Activated CD4-positive, alpha-beta memory T cell treated with anti-CD3 and anti-CD28 coated beads, Interleukin-2, amount 10 ng/mL, durations not matched to agents 7 days and 5 days (primary cell): ENCODE measurements around the gene SLC27A4. TPM values are rescaled to one million over a fixed set of nuclear protein-coding genes. Genes with fewer than 3 reads are reported as not detected.
A peak's percentile ranks its signal among the peaks of the same experiment; 100 is the strongest.

ENCODE experiments used
- CTCF ChIA-PET: fragments of 350-600 bp; sonication (Branson Sonifier 250); formaldehyde crosslinking; loops from one replicate; lab custom pipeline; 2021; ENCODE audit warnings: antibody characterized with exemption, inconsistent platforms; lab: Charles Lee
- POLR2A ChIA-PET: fragments of 350-600 bp; sonication (Branson Sonifier 250); formaldehyde crosslinking; loops from one replicate; lab custom pipeline; 2021; ENCODE audit warnings: antibody characterized with exemption; lab: Charles Lee
- DNase-seq: peaks from one replicate; pipeline ENCODE4 v3.0.0-alpha.2; 2020
- H3K27ac Mint-ChIP-seq: one replicate; pipeline ENCODE4 v1.8.0; 2021; ENCODE audit warnings: mild to moderate bottlenecking, mixed read lengths
- H3K27me3 Mint-ChIP-seq: one replicate; pipeline ENCODE4 v1.8.0; 2021; ENCODE audit warnings: mixed read lengths
- H3K36me3 Mint-ChIP-seq: one replicate; pipeline ENCODE4 v1.8.0; 2021; ENCODE audit warnings: low read depth, mixed read lengths
- H3K4me1 Mint-ChIP-seq: one replicate; pipeline ENCODE4 v1.8.0; 2021; ENCODE audit warnings: mixed read lengths
- H3K4me3 Mint-ChIP-seq: one replicate; pipeline ENCODE4 v1.8.0; 2021; ENCODE audit warnings: mild to moderate bottlenecking, mixed read lengths
- H3K9me3 Mint-ChIP-seq: one replicate; pipeline ENCODE4 v1.8.0; 2021; ENCODE audit warnings: mixed read lengths
- total RNA-seq, 2 experiments: library from RNA; stranded (reverse); gene quantifications; one replicate each; pipeline ENCODE4 v1.2.3, GENCODE V29; 2021

The SLC27A4 gene
- 10 to 100 TPM; 13.6 to 14.0 TPM for total RNA-seq

DNA sequence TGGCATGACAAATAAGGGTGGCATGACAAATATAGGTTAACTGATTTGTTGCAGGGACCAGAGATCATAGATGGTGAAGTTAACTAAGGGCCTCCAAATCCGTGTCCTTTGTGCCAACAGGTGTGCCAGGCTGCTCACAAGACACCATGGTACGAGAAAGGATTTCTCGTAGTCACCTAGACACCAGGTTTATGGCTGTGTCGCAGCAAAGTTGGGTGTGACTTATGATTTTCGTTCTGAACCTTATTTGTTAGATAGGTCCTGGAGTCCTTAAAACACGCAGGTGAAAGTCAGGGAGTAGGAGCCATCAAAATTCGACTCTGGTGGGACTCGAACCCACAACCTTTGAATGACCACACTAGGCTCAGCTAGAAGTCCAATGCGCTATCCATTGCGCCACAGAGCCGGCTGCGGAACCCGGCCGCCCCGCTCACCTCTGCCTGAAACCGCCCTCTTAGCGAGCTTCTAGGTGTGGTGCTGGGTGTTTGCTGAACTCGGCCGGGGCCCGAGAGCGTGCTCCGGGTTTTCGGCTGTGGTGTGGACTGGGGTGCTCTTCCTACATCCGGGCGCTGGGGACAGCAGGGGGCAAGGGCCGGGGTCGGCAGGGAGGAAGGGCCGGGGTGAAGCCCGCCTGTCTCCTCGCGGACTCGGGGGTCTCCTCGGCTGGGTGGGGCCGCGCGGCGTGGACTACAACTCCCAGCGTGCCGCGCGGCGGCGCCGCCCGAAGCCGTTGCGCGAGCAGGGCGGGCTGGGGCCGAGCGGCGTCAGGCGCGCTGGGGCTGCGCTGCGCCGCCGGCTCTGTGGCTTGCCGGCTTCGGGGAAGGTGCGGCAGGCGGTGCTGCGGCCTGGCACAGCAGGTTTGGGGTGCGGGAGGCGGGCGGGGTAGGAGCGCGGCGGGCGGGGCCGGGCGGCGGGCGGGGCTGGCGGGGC is at the start of gene SLC27A4:
SLC27A4 (plus strand) TSS at position 767 of the 930 bp plus-strand sequence. CDS start 2,606 bp downstream, outside the sequence.
- H3K27me3 Mint-ChIP-seq = no peaks in the 10 kb centered on the region
- peak; percentile 86 for DNase-seq
- ChIA-PET CTCF (interaction anchor here (1.1 to 1.9 kb wide), 3 partner anchors 22 to 149 kb away, joined by 4 to 8 read pairs (median 7); partner anchors contain the start of gene CIZ1), POLR2A (no interaction called here)
- peak within 1 kb of the TSS; percentile 99 for H3K4me3 Mint-ChIP-seq
- peaks cover 7% of the 10 kb centered on the region for H3K36me3 Mint-ChIP-seq
- H3K4me1 Mint-ChIP-seq = peaks cover 10% of the 10 kb centered on the region
- no peaks in the 10 kb centered on the region for H3K9me3 Mint-ChIP-seq
- H3K27ac Mint-ChIP-seq = peak within 1 kb of the TSS; percentile 87

GRCh38 chr9:128292009-128292408 is 48.3 kb upstream of the SLC27A4 start:
- no peak for DNase-seq
- peaks cover 1% of the 10 kb centered on the region for H3K4me1 Mint-ChIP-seq
- no peak overlapping the region for H3K27ac Mint-ChIP-seq
- POLR2A ChIA-PET = no interaction called here
- CTCF ChIA-PET = interaction anchor here (0.6 to 0.8 kb wide), 3 partner anchors 11 to 70 kb away, joined by 3 to 4 read pairs (median 3); no protein-coding TSS in a partner anchor
- no peaks in the 10 kb centered on the region for H3K27me3 Mint-ChIP-seq
- H3K4me3 Mint-ChIP-seq = no peak overlapping the region
- H3K9me3 Mint-ChIP-seq = no peaks in the 10 kb centered on the region
- no peaks in the 10 kb centered on the region for H3K36me3 Mint-ChIP-seq

GRCh38 chr9:128293091-128293490 is 47.2 kb upstream of the SLC27A4 start:
- CTCF ChIA-PET = no interaction called here
- Mint-ChIP-seq H3K9me3 (no peaks in the 10 kb centered on the region), H3K27ac (no peak overlapping the region), H3K36me3 (no peaks in the 10 kb centered on the region), H3K4me3 (no peak overlapping the region), H3K4me1 (peaks cover 1% of the 10 kb centered on the region), H3K27me3 (no peaks in the 10 kb centered on the region)
- no peak for DNase-seq
- POLR2A ChIA-PET = no interaction called here

- Mint-ChIP-seq H3K4me1 (peaks cover 1% of the 10 kb centered on the region), H3K9me3 (no peaks in the 10 kb centered on the region), H3K4me3 (no peak overlapping the region), H3K27me3 (no peaks in the 10 kb centered on the region), H3K27ac (no peak overlapping the region), H3K36me3 (no peaks in the 10 kb centered on the region)
- ChIA-PET POLR2A (no interaction called here), CTCF (interaction anchor here (3.0 to 4.4 kb wide), 2 partner anchors 47 to 67 kb away, joined by 20 to 29 read pairs; no protein-coding TSS in a partner anchor)
- DNase-seq = no peak
Observed at GRCh38 chr9:128294142-128294541, 46.2 kb upstream of the SLC27A4 start.

DNA sequence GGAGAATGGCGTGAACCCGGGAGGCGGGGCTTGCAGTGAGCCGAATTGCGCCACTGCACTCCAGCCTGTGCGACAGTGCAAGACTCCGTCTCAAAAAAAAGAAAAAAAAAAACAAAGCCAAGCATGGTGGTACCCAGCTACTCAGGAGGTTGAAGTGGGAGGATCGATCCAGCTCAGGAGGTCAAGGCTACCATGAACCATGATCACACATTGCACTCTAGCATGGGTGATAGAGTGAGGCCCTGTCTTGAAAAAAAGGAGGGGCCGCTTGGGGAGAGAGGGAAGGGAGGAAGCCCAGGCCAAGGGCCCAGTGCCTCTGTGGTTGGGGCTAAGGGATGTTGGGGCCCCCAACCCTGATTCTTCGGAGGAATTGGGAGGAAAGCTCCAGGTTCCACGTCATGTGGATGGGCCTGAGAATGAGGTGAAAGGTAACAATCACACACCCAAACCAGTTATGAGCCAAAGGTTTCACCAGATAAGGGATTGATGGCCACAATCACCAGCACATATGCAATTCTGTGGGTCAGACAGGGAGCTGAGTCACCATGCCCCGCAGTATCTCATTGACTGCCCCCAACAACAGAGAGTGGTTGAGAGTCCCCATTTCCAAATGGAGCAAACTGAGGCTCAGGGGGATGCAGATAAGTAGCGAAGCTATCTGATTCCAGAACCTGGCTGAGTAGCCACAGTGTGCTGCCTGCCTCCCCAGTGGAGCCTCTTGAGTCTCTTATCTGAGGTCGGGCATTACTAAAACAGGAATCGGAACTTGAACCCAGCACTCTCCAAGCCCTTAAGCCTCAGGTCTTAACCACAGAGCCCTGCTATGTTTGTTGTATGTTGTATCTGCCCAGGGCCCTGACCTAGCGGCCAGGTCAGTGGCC is 43.7 kb upstream of the SLC27A4 start:
- Mint-ChIP-seq H3K27me3 (no peaks in the 10 kb centered on the region), H3K4me1 (peaks cover 1% of the 10 kb centered on the region), H3K27ac (no peak overlapping the region), H3K9me3 (no peaks in the 10 kb centered on the region), H3K4me3 (no peak overlapping the region), H3K36me3 (no peaks in the 10 kb centered on the region)
- DNase-seq = no peak
- ChIA-PET POLR2A (no interaction called here), CTCF (interaction anchor here (0.8 to 4.4 kb wide), 12 partner anchors 11 to 74 kb away, joined by 3 to 29 read pairs (median 4); no protein-coding TSS in a partner anchor)

- Mint-ChIP-seq H3K9me3 (no peaks in the 10 kb centered on the region), H3K36me3 (no peaks in the 10 kb centered on the region), H3K27me3 (no peaks in the 10 kb centered on the region), H3K4me3 (no peak overlapping the region), H3K4me1 (peaks cover 1% of the 10 kb centered on the region), H3K27ac (no peak overlapping the region)
- no peak for DNase-seq
- POLR2A ChIA-PET = no interaction called here
- CTCF ChIA-PET = interaction anchor here (0.9 to 4.4 kb wide), 7 partner anchors 10 to 73 kb away, joined by 3 to 29 read pairs (median 4); no protein-coding TSS in a partner anchor
Observed at GRCh38 chr9:128297221-128297773, 43.0 kb upstream of the SLC27A4 start.

GRCh38 chr9:128298535-128299482 is 41.5 kb upstream of the SLC27A4 start:
- Mint-ChIP-seq H3K27ac (no peak overlapping the region), H3K9me3 (no peaks in the 10 kb centered on the region), H3K4me1 (peaks cover 1% of the 10 kb centered on the region), H3K27me3 (no peaks in the 10 kb centered on the region), H3K4me3 (no peak overlapping the region), H3K36me3 (no peaks in the 10 kb centered on the region)
- ChIA-PET POLR2A (no interaction called here), CTCF (interaction anchor here (1.9 to 4.4 kb wide), 2 partner anchors 43 to 63 kb away, joined by 5 to 29 read pairs; no protein-coding TSS in a partner anchor)
- no peak for DNase-seq

DNA sequence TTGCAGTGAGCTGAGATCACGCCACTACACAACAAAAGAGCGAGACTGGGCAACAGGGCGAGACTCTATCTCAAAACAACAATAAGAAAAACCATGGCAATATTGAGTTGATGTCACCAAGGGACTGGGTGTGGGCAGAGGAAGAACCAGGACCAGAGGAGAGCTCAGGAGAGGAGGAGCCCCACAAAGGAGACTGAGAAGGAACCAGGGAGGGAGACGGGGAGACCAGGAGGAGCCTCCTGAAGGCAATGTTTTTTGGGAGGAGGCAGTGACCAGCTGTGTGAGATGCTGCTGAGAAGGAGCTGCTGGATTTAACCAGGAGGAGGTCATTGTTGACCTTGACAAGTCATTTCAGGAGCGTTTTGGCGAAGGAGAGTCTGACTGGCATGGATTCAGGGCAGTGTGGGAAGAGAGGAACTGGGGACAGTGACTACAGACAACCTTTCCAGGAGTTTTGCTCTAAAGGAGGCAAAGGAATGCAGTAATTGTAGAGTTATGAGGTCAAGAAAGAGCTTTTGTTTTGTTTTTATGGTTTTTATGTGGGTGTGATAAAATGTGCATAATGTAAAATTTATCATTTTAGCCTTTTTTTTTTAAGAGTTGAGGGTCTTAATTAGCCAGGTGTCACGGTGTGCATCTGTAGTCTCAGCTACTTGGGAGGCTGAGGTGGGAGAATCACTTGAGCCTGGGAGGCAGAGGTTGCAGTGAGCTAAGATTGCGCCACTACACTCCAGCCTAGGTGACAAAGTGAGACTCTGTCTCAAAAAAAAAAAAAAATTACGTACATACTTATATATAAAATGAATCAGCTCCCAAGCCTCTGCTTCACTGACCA is 36.0 kb upstream of the SLC27A4 start:
- Mint-ChIP-seq H3K27ac (no peak overlapping the region), H3K27me3 (no peaks in the 10 kb centered on the region), H3K4me3 (no peak overlapping the region), H3K9me3 (no peaks in the 10 kb centered on the region), H3K4me1 (no peaks in the 10 kb centered on the region), H3K36me3 (peaks cover 6% of the 10 kb centered on the region)
- ChIA-PET POLR2A (interaction anchor here (0.9 kb wide), 1 partner anchor 17 kb away, joined by 3 read pairs; no protein-coding TSS in a partner anchor), CTCF (interaction anchor here (0.6 to 1.7 kb wide), 2 partner anchors 37 to 369 kb away, joined by 3 to 6 read pairs; no protein-coding TSS in a partner anchor)
- DNase-seq = no peak

GRCh38 chr9:128304971-128305288 is 35.4 kb upstream of the SLC27A4 start:
- H3K36me3 Mint-ChIP-seq = peaks cover 8% of the 10 kb centered on the region
- H3K4me1 Mint-ChIP-seq = no peaks in the 10 kb centered on the region
- ChIA-PET POLR2A (no interaction called here), CTCF (interaction anchor here (1.3 to 1.7 kb wide), 2 partner anchors 27 to 36 kb away, joined by 3 to 6 read pairs; no protein-coding TSS in a partner anchor)
- H3K27me3 Mint-ChIP-seq = no peaks in the 10 kb centered on the region
- H3K27ac Mint-ChIP-seq = no peak overlapping the region
- no peak overlapping the region for H3K4me3 Mint-ChIP-seq
- no peak for DNase-seq
- no peaks in the 10 kb centered on the region for H3K9me3 Mint-ChIP-seq

GRCh38 chr9:128309551-128309950 is 30.8 kb upstream of the SLC27A4 start:
- no peak overlapping the region for H3K4me3 Mint-ChIP-seq
- H3K36me3 Mint-ChIP-seq = peaks cover 14% of the 10 kb centered on the region
- H3K27me3 Mint-ChIP-seq = no peaks in the 10 kb centered on the region
- ChIA-PET POLR2A (interaction anchor here (1.1 kb wide), 1 partner anchor 32 kb away, joined by 3 read pairs; no protein-coding TSS in a partner anchor), CTCF (interaction anchor here (1.0 kb wide), 1 partner anchor 13 kb away, joined by 4 read pairs; no protein-coding TSS in a partner anchor)
- no peaks in the 10 kb centered on the region for H3K9me3 Mint-ChIP-seq
- no peaks in the 10 kb centered on the region for H3K4me1 Mint-ChIP-seq
- H3K27ac Mint-ChIP-seq = no peak overlapping the region
- no peak for DNase-seq

GRCh38 chr9:128310461-128310860 is 29.9 kb upstream of the SLC27A4 start:
- H3K4me3 Mint-ChIP-seq = no peak overlapping the region
- H3K27ac Mint-ChIP-seq = no peak overlapping the region
- no peaks in the 10 kb centered on the region for H3K27me3 Mint-ChIP-seq
- peaks cover 14% of the 10 kb centered on the region for H3K36me3 Mint-ChIP-seq
- ChIA-PET CTCF (no interaction called here), POLR2A (interaction anchor here (1.1 kb wide), 1 partner anchor 31 kb away, joined by 3 read pairs; no protein-coding TSS in a partner anchor)
- H3K9me3 Mint-ChIP-seq = no peaks in the 10 kb centered on the region
- no peaks in the 10 kb centered on the region for H3K4me1 Mint-ChIP-seq
- no peak for DNase-seq
